Measurements from ENCODE around the gene UBTD2. TPM values are rescaled to one million over a fixed set of nuclear protein-coding genes. Genes with fewer than 3 reads are reported as not detected.
A peak's percentile ranks its signal among the peaks of the same experiment; 100 is the strongest.
"Not testable (repeated sequence)": the region's sequence is repeated elsewhere in the genome, so short reads cannot be mapped to it uniquely, and the experiment has no call there.

The UBTD2 gene
- total RNA-seq, 1 donor: 1.7 TPM

- no peaks in the 10 kb centered on the region for H3K4me1 ChIP-seq (ENCODE audit: insufficient read depth, low read length)
- H3K4me3 ChIP-seq (ENCODE audit: low read length): no peak overlapping the region
- no peaks in the 10 kb centered on the region for H3K27me3 ChIP-seq (ENCODE audit: insufficient read depth, low read length)
- no peaks in the 10 kb centered on the region for H3K9me3 ChIP-seq (ENCODE audit: low read depth, low read length)
Measured at GRCh38 chr5:172303162-172303561, 19.6 kb upstream of the UBTD2 start.

DNA sequence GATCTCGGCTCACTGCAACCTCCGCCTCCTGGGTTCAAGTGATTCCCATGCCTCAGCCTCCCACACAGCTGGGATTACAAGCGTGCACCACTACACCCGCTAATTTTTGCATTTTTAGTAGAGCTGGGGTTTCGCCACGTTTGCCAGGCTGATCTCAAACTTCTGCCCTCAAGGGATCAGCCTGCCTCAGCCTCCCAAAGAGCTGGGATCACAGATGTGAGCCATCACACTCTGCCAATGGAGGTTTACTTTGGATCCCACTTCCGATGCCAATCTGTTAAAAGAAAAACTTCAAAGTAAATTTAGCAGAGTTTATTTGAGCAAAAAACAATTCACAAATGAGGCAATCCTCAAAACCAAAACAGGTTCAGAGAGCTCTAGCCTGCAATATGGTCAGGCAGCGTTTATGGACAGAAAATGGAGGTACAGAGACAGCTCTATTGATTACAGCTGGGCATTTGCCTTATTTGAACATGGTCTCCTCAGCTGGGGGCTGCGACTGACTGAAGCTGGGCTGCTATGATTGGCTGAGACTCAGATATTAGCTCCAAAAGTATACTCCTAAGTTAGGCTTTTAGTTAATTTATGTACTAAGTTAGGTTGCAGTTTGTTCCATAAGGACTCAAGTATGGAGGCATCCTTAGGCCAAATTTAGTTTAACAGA, 18.6 kb upstream of the UBTD2 start:
- Histone ChIP-seq H3K9me3 (ENCODE audit: low read depth, low read length) (no peaks in the 10 kb centered on the region), H3K4me1 (ENCODE audit: insufficient read depth, low read length) (no peaks in the 10 kb centered on the region), H3K4me3 (ENCODE audit: low read length) (no peak overlapping the region), H3K27me3 (ENCODE audit: insufficient read depth, low read length) (no peaks in the 10 kb centered on the region)

- H3K27me3 ChIP-seq (ENCODE audit: insufficient read depth, low read length): no peaks in the 10 kb centered on the region
- H3K4me1 ChIP-seq (ENCODE audit: insufficient read depth, low read length): no peaks in the 10 kb centered on the region
- H3K9me3 ChIP-seq (ENCODE audit: low read depth, low read length): no peaks in the 10 kb centered on the region
- H3K4me3 ChIP-seq (ENCODE audit: low read length): no peak overlapping the region
Measured at GRCh38 chr5:172299916-172300439, 16.4 kb upstream of the UBTD2 start.

GRCh38 chr5:172294831-172295230, 11.3 kb upstream of the UBTD2 start:
- Histone ChIP-seq H3K4me1 (ENCODE audit: insufficient read depth, low read length) (peaks cover 5% of the 10 kb centered on the region), H3K4me3 (ENCODE audit: low read length) (no peak overlapping the region), H3K9me3 (ENCODE audit: low read depth, low read length) (no peaks in the 10 kb centered on the region), H3K27me3 (ENCODE audit: insufficient read depth, low read length) (no peaks in the 10 kb centered on the region)

GRCh38 chr5:172293745-172294342, 10.3 kb upstream of the UBTD2 start:
- H3K4me3 ChIP-seq (ENCODE audit: low read length): no peak overlapping the region
- H3K9me3 ChIP-seq (ENCODE audit: low read depth, low read length): no peaks in the 10 kb centered on the region
- no peaks in the 10 kb centered on the region for H3K27me3 ChIP-seq (ENCODE audit: insufficient read depth, low read length)
- H3K4me1 ChIP-seq (ENCODE audit: insufficient read depth, low read length): peaks cover 5% of the 10 kb centered on the region

DNA sequence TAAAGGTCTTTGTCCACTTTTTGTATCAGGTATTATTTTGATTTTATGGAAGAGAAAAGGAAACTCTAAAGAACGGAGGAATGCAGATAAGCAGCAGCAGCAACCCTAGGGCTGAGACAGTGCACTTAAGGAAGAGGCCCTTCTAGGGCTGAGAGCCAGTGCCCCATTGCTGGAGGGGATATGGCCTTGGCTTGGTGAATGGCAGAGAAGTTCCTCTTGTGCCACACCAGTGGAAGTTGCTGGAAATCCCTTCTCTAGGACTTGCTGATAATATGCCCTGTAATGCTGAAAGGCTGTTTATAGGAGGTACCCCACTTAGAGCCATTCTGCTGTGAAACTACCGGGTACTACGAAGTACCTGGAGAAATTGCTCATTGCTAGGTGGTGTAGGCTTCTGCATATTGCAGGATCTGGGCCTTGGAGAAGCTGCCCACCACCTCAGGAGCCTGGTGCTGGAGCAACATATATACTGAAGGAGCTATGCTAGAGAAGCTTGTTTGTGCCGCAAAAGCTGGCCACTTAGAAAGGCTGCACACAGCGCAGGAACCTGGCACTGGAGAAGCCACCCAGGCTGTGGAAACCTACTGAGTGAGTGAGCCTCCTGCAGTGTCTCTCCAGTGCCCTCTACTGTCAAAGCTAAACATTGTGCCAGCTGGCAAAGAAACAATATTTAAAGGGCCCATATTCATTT, 9.6 kb upstream of the UBTD2 start:
- H3K9me3 ChIP-seq (ENCODE audit: low read depth, low read length): no peaks in the 10 kb centered on the region
- no peak overlapping the region for H3K4me3 ChIP-seq (ENCODE audit: low read length)
- no peaks in the 10 kb centered on the region for H3K27me3 ChIP-seq (ENCODE audit: insufficient read depth, low read length)
- H3K4me1 ChIP-seq (ENCODE audit: insufficient read depth, low read length): peaks cover 5% of the 10 kb centered on the region

- H3K4me1 ChIP-seq (ENCODE audit: insufficient read depth, low read length); H3K9me3 ChIP-seq (ENCODE audit: low read depth, low read length); H3K4me3 ChIP-seq (ENCODE audit: low read length); H3K27me3 ChIP-seq (ENCODE audit: insufficient read depth, low read length): not testable (repeated sequence)
Measured at GRCh38 chr5:172291837-172292236, 8.3 kb upstream of the UBTD2 start.

DNA sequence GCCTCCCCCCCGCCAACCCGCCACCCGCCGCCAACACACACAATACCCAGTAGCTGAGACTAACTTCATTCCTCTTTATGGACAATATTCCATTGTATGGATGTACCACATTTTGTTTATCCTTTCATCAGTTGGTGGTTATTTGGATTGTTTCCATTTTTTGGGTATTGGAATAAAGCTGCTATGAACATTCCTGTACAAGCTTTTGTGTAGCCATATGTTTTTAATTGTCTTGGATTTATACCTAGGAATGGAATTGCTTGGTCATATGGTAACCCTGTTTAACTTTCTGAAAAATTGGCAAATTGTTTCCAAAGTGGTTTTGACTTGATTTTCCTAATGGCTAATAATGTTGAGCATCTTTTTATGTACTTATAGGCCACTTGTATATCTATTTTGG, 4.9 kb upstream of the UBTD2 start:
- Histone ChIP-seq H3K9me3 (ENCODE audit: low read depth, low read length) (no peaks in the 10 kb centered on the region), H3K4me3 (ENCODE audit: low read length) (no peak overlapping the region), H3K27me3 (ENCODE audit: insufficient read depth, low read length) (no peaks in the 10 kb centered on the region), H3K4me1 (ENCODE audit: insufficient read depth, low read length) (peaks cover 12% of the 10 kb centered on the region)

DNA sequence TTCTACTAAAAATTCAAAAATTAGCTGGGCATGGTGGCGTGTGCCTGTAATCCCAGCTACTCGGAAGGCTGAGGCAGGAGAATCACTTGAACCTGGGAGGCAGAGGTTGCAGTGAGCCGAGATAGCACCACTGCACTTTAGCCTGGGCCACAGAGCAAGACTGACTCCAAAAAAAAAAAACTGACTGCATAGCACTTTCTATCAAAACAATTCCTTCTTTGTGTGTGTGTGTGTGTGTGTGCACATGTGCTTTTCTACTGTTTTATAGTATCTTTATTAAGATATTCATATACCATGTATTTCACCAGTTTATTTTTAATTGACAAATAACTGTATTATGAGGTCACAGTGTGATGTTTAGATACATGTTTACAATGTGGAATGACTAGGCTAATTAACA, 3.6 kb upstream of the UBTD2 start:
- H3K27me3 ChIP-seq (ENCODE audit: insufficient read depth, low read length); H3K9me3 ChIP-seq (ENCODE audit: low read depth, low read length); H3K4me3 ChIP-seq (ENCODE audit: low read length): not testable (repeated sequence)
- H3K4me1 ChIP-seq (ENCODE audit: insufficient read depth, low read length): peaks cover 18% of the 10 kb centered on the region

GRCh38 chr5:172285226-172286143, 1.9 kb upstream of the UBTD2 start:
- H3K4me1 ChIP-seq (ENCODE audit: insufficient read depth, low read length): peaks cover 20% of the 10 kb centered on the region

GRCh38 chr5:172284611-172284980, 1.0 kb upstream of the UBTD2 start:
- Histone ChIP-seq H3K4me1 (ENCODE audit: insufficient read depth, low read length) (peaks cover 20% of the 10 kb centered on the region), H3K27me3 (ENCODE audit: insufficient read depth, low read length) (no peaks in the 10 kb centered on the region), H3K9me3 (ENCODE audit: low read depth, low read length) (no peaks in the 10 kb centered on the region), H3K4me3 (ENCODE audit: low read length) (peak overlapping the region; percentile 56)

More at GRCh38 chr5:172285226-172286143, 1.9 kb upstream of the UBTD2 start:
- Histone ChIP-seq H3K27me3 (ENCODE audit: insufficient read depth, low read length) (no peaks in the 10 kb centered on the region), H3K4me3 (ENCODE audit: low read length) (no peak overlapping the region), H3K9me3 (ENCODE audit: low read depth, low read length) (no peaks in the 10 kb centered on the region)

GRCh38 chr5:172283862-172284610, 472 bp upstream of the UBTD2 start:
- Histone ChIP-seq H3K4me1 (ENCODE audit: insufficient read depth, low read length) (peaks cover 20% of the 10 kb centered on the region), H3K27me3 (ENCODE audit: insufficient read depth, low read length) (no peaks in the 10 kb centered on the region), H3K4me3 (ENCODE audit: low read length) (peak overlapping the region; percentile 62), H3K9me3 (ENCODE audit: low read depth, low read length) (no peaks in the 10 kb centered on the region)

GRCh38 chr5:172282272-172283019, 1.1 kb downstream of the UBTD2 start:
- H3K4me1 ChIP-seq (ENCODE audit: insufficient read depth, low read length): peaks cover 20% of the 10 kb centered on the region
- no peaks in the 10 kb centered on the region for H3K27me3 ChIP-seq (ENCODE audit: insufficient read depth, low read length)
- H3K4me3 ChIP-seq (ENCODE audit: low read length): peak overlapping the region; percentile 62
- no peaks in the 10 kb centered on the region for H3K9me3 ChIP-seq (ENCODE audit: low read depth, low read length)

DNA sequence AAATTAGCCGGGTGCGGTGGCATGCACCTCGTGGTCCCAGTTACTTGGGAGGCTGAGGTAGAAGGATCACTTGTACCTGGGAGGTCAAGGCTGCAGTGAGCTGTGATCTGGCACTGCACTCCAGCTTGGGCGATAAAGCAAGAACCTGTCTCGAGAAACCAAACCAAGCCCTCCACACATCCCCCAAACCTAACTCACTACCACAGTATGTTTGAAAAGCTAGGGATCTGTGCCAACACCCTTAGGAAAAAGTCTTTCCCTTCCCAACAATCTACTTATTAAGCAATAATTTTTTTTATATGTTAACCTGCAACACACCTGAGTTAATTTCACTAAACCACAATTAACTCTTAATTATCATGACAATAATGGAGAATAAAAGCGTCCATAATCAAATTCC, 2.2 kb downstream of the UBTD2 start:
- H3K4me1 ChIP-seq (ENCODE audit: insufficient read depth, low read length): peaks cover 20% of the 10 kb centered on the region
- no peak overlapping the region for H3K4me3 ChIP-seq (ENCODE audit: low read length)
- no peaks in the 10 kb centered on the region for H3K27me3 ChIP-seq (ENCODE audit: insufficient read depth, low read length)
- H3K9me3 ChIP-seq (ENCODE audit: low read depth, low read length): no peaks in the 10 kb centered on the region
